Femur (tissue), 1 donor: ENCODE results near the gene MFN2.
"Not testable (repeated sequence)": the region's sequence is repeated elsewhere in the genome, so short reads cannot be mapped to it uniquely, and the experiment has no call there.

Experiments
- DNase-seq: peaks from one replicate; pipeline ENCODE4 v3.0.0-alpha.2; 2017

The MFN2 gene

DNA sequence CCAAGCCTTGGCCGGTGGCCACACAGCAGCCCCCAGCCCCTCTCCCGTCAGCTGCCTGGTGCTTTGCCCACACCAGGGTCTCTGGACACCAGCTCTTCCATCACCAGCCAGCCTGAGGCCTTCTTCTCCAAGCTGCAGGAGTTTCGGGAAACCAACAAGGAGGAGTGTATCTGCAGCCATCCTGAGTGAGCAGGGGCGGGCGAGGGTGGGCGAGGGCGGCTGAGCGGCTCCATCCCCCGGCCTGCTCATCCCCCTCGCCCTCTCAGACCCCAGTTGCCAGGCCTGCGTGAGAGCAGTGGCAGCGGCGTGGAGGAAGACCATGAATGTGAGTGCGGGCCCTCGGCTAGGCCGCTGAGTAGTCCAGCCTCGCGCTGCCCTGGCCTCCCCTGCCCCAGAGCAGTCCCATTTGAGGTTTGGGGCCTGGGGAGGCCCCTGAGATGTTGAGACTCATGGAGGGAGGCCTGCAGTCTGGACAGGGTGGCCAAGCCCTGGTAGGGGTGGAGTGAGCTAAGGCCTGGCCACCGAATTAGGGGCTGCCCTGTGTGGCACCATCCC is 48.8 kb downstream of the MFN2 start:
- DNase-seq, result no peak

DNA sequence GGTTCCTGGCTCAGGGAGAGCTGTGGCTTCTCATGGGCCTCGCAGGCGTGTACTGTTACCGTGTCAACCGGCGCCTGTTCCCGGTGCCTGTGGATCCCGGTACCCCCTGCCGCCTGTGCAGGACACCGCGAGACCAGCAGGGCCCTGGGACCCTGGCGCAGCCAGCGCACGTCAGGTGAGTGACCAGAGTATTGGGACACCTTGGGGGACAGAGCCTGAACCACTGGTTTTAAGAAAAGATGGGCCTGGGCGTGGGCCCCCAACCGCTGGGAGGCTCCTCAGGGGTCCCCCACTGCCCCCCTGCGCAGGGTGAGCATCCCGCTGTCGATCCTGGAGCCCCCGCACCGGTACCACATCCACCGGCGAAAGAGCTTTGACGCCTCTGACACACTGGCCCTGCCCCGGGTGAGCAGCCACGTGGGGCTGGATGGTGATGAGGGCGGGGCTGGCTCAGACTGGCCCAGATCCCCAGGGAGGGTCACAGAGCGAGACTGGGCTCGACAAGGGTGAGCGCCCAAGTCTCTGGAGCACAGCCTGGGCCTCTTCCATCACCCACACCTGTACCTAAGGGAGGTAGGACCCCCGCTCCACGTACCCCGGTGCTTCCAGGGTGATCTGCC is 49.6 kb downstream of the MFN2 start:
- DNase-seq, result no peak

DNA sequence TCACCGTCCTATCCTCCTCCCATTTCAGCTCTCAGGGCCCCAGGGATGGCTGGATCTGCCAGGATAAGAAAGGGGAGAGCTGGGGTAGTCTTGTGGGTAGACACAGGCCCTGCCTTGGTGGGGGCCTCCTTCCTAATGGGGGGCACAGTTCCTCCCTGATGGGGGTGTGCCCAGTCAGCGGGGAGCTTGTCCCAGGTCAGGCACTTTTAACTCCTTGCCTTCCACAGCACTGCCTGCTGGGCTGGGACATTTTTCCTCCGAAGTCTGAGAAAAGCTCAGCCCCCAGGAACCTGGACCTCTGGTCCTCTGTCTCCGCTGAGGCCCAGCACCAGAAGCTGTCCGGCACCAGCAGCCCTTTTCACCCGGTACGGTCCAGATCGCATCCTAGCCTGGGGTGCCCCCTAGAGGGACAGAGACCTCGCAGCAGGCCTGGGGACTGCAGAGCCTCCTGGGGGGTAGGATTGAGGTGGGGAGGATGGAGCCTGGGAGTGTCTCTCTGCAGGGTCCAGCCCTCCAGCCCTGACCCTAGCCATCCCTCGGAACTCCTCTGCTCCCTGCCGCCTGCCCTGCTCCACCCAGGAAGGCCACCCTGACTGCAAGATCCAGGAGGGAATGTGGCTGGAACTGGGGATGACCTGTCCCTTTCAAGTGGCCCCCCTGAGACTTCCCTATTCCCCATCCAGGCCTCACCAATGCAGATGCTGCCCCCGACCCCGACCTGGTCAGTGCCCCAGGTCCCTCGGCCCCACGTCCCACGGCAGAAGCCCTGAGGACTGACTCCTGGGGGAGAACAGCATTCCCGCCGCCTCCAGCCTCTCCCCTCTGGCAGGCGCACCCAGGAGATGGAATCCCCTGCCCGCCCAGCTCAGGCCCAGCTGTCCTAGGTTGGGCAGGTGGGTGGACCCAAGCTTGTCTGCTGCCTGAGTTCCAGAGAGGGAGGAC is 51.1 kb downstream of the MFN2 start:
- no peak for DNase-seq

DNA sequence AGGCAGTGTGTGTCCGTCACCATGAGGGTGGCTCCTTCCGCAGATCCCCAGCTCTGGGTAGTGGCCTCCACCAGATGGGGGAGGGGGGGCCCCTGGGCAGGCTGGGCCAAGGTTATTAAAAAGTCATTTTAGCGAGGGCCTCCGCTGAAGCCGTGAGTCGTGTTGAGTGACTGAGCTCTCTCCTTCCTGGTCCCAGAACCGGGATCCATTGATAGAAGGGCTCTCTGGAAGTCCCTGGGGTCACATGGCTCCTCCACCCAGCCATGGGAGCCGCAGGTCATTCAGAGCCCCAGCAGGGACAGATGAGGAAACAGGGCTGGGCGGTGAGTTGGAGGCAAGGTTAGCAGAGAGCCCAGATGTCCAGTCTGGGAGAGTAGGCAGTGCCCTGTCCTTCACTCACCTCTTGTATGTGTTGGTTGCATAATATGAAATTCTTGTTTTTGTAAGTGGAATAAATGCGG is 51.9 kb downstream of the MFN2 start:
- DNase-seq, result no peak

DNA sequence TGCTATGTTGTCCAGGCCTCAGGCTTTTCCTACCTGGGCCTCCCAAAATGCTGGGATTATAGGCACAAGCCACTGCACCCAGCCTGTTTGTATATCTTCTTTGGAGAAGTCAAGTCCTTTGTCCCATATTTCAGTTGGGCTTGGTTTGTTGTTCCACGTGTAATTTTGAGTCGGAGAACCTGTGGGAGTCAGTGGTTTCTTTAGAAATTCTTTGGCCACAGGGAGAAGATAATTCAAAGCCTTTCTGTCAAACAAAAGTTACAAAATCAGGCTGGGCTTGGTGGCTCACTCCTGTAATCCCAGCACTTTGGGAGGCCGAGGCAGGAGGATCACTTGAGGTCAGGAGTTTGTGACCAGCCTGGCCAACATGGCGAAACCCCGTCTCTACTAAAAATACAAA is 53.2 kb downstream of the MFN2 start:
- not testable (repeated sequence) for DNase-seq

DNA sequence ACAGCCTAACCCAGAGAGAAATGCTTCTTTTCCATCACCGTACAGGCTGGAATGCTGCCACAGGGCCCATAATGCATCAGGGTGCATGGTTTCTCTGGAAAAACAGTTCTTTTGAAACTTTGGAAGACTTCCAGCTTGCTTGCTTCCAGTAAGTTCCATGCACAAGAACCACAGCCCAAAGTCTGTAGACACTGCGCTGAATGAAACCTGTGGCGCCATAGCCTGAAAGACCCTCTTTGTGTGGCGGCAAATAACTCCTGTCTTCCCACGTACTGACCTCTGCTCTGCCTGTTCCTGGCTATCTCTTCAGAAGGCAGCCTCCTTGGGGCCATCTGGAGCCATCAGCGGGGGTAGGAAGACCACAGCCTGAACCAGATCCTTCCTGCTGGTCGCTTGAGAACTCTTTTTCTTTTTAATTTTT is 54.1 kb downstream of the MFN2 start:
- peak; percentile 76 for DNase-seq

DNA sequence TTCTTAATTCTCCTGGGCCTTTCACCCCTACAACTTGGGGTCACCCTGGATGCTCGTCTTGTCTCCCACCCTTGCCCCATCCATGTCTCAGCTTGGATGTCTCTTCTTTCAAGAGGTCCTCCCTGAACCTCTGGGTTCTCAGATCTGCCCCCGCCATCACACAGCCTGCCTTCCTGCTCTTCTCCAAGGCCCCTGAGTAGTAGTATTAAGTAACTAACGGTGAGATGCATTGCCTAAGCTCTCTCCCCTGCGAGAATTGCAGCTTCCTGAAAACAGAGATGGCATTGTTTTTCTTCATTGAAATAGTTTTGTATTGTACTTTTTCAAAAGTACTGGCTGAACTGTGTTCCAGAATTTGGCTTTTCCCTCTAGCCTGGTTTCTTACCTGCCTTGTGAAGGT is 55.1 kb downstream of the MFN2 start:
- no peak for DNase-seq

DNA sequence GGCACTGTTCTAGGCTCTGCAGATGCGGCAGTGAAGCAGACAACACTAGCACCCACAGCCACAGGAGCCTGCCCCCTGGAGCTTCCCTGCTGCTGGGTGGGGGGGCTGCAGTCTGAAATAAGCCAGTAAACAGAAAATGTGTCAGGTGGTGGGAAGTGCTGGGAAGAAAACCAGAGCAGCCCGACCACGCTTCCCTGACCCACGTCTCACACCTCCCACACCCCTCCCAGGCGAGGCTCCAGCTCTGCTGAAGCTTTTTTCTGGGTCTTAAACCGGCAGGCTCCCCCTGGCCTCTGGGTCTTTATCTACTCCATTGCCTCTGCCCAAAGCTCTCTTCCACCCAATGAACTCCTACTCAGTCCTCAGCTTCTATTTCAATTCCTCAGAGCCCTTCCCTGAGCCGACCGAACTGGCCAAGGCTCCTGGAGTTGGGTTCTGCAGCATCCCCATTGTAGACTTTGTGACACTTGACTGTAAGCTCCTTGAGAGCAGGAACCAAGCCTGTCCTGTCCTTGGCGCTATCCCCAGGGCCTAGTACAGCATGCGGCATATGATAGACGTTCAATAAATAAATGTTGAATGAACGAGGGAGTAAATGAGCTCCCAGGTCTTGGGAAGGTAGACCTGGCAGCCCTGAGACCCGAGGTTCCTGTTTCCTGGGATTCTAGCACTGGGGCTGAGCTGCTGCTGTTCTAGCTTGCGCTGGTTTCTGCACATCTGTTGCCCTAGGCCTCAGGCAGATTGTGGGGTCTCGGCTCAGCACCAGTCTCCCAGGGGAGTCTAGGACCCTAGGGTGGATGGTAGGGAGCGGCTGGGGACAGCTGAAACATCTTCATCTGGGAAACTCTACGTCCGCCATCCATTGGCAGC is 57.5 kb downstream of the MFN2 start:
- no peak for DNase-seq

DNA sequence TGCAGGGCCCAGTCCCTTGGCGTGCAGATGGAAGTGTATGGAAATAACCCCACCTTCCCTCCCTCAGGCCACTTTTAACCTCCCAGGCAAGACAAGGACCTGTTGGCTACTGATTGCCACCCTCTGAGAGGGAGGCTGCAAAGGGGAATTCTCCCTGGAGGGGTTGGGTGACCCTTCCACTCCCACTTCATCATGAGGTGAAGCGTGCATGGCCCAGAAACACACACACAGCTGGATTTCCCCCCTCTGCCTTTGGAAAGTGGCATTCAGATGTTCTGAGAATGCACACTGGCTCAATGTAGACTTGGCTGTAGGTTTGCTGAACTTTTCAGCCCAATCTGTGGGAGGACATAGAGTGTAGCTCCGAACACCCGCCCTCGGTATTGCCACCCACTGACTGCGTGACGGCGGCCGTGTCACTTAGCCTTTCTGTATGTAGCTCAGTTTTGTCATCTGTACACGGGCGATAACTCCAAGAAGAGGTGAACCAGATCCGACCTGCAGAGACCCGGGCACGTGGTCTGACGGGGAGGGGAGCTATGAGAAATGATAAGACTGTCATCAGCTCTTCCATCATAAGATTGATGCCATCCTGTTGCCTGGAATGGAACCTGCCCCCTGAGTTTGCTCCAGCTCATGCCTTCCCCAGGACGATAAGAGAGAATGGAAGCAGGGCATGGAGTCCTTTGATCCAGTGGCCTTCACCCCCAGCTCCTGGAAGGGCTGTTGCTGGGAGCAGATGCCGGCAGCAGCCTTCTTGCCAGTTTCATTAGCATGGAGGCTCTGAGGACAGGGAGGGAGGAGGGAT is 58.3 kb downstream of the MFN2 start:
- no peak for DNase-seq

DNA sequence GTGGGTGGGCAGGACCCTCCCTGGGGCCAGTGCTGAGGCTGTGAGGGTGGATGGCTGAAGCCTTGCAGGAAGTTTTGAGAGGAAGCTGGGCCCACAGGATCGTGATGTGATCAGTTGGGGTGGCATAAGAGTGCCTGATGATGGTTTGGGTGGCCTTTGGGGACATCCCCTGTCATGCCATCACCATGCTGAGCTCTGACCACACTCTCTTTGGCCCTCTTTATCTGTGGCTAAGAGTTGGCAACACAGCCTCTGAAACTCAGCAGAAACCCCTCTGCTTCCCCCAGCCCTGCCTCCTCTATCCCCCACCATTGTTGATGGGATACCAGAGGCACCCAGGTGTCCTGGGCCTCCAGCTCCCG is 58.9 kb downstream of the MFN2 start:
- no peak for DNase-seq

DNA sequence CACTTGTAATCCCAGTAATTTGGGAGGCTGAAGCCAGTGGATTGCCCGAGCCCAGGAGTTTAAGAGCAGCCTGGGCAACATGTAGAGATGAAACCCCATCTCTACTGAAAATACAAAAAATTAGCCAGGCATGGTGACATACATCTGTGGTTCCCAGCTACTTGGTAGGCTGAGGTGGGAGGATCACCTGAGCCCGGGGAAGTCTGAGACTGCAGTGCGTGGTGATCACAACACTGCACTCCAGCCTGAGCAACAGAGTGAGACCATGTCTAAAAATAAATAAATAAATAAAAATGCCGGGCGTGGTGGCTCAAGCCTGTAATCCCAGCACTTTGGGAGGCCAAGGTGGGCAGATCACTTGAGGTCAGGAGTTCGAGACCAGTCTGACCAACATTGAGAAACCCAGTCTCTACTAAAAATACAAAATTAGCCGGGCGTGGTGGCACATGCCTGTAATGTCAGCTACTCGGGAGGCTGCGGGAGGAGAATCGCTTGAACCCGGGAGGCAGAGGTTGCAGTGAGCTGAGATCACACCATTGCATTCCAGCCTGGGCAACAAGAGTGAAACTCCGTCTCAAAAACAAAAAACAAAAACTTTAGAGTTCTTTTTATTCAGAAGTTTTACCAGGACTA is 59.7 kb downstream of the MFN2 start:
- DNase-seq, result not testable (repeated sequence)

DNA sequence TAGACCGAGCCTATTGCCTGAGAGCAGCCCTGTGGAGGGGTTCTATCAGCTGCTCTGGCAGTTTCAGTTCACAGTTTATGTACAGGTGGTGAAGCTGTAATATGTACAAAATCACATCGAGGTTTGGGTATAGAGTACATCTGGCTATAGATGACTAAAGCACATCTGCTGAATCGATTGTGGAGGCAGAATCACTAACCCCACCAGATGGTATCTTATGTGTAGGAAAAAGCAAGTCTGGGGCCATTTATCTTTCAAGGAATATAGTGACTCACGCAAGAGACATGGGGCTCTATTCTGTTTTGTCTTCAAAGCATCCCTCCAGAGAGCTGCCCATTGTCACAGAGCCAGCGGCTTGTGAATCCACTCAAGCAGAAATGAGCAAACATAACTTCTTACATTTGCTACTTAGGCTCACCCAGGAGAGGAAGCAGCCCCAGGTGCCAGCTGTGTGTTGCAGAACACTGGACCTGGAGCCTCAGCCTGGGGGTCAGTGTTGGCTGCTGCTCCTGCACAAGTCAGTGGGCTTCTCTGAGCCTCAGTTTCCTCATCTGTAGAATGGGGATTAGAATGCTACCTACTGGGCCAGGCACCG is 60.3 kb downstream of the MFN2 start:
- peak; percentile 77 for DNase-seq

DNA sequence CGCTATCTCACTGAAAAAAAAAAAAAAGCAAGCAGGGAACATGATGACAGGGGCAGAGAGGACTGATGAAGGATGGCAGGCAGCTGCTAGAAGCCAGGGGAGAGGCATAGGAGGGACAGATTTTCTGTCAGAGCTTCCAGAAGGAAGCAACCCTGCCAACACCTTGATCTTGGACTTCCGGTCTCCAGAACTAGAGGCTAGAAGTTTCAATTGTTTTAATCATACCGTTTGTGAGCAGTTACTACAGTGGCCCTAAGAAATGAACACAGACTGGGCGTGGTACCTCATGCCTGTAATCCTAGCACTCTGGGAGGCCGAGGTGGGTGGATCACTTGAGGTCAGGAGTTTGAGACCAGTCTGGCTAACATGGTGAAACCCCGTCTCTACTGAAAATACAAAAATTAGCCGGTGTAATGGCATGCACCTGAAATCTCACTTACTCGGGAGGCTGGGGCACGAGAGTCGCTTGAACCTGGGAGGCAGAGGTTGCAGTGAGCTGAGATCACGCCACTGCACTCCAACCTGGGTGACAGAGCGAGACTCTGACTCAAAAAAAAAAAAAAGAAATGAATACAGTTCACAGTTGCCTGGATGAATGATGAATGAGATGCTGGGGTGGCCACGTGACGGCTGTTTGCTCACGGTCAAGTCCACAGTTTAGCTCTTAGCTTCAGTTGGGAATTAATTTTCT is 64.1 kb downstream of the MFN2 start:
- DNase-seq, result not testable (repeated sequence)

DNA sequence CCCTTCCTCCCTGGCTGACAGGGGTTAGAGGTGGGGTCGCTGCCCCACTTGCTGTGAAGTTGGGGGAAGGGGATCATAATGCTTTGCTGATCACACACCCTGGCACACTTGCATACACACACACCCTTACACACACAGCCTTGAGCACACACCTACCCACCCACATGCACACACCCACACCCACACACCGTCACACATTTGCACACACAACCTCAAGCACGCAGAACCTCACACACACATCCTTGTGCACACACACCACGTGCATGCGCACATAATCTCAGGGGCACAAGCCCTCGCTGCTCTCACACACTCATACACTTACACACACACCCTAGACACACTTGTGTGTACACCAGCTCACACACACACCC is 66.5 kb downstream of the MFN2 start:
- no peak for DNase-seq

DNA sequence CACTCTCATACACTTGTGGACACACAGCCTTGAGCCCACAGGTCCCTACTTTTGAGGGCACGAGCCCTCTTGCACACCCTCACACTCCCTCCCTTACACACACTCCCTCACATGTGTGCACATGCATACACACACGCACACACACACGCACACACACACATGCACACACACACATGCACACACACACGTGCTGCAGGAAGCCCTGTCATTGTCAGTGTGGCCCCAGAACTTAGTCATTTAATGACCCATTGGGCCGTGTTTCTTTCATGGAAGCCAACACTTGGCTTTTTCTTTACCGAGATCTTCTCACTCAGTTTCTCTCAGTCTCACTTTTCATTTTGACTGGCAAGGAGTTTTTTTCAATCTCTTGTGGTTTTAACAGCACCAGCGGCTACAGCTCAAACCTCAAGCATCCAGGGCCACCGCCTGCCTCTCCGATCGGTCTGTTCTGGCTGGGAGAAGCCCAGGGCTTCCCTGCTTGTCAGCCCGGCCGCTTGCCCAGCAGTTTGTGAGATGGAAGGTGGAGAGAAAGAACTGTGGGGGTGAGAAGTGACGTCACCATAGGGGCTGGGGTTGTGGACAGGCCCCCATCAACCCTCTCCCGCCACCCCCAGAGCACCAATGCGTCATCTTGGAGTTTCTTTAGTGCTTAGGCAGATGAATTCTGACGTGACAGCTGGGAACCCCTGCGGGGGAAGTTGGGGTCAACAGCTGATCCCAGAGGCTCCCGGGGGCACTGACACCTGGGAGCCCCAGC is 67.1 kb downstream of the MFN2 start:
- DNase-seq, result no peak

DNA sequence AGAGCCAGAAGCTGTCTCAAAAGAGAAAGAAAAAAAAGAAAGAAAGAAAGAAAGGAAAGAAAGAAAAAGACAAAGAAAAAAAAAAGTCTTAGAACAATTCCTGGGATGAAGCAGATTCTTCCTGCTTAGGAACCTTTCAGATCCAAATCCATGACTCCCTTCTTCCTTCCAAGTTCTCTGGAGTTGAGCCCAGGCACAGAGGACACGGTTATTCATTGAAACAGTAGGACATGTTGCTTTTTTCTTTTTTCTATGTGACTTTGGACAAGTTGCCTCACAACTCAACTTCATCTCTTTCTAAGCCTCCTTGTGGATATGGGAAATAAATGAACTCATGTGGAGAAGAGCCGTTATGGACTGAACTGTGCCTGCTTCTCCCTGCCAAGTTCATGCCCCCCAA is 68.1 kb downstream of the MFN2 start:
- no peak for DNase-seq

DNA sequence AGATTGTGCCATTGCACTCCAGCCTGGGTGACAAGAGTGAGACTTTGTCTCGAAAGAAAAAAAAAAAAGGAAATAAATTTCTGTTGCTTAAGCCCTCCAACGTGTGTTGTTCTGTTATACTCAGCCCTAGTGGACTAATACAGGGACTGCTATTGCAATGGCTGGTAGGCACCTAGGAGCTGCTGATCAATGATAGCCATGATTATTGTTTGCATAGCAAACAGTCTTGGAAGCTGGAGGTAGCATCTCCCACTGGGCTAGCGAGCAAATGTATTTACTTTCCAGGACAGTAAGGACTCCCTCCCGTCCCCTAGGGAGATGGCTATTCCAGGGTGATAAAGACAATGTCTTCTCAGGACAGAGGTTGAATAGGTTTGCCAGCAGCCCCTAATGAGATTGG is 69.4 kb downstream of the MFN2 start:
- no peak for DNase-seq

DNA sequence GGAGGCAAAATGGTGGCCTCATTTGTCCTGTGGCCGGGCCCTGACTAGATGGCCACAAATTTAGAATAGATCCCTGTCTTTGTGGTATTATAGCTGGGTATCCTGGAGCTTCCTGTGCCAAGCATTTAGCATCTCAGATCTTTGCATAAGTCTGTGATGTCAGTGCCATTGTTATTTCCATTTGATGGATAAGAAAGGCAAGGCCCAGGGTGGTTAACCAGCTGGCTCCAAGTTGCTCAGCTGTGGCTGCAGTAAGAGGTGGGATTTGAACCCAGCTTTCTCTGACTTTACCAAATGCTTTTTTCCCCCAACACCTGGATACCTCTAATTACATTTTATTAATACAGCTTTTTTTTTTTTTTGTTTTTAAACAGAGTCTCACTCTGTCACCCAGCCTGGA is 71.1 kb downstream of the MFN2 start:
- no peak for DNase-seq

DNA sequence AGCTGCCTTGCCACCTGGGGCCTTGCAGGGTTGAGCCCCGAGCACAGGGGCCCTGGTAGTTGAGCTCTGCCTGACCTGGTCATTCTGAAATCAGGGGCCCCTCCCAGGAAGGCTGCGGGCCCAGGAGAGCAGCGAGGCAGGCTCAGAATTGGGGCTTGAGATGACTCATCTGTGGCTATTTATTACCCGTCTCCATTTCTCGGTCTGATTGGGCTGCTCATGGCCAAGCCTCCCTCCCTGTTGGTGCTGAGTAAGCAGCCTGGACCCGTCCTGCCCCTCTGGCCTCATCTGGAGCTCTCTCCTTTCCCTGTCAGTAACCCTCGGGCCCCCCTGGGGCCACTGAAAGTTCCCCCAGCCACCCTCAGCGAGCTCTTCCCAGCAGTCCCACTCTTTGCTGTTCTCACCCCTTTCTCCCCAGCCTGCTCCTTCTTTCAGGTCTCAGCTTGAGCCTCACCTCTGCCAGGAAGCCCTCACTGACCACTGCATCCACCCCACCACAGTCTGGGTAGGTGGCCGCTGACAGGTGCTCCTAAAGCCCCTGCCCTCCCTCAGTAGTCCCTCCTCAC is 71.8 kb downstream of the MFN2 start:
- peak; percentile 70 for DNase-seq
